HG02885 (cell line): Measurements from ENCODE around the gene FUT9.

ENCODE experiments used
- ATAC-seq: cut with Tn5 transposase; IDR thresholded peaks from one replicate; pipeline ENCODE4 v1.9.1; 2021; ENCODE audit warnings: mild to moderate bottlenecking; ENCODE audit not compliant: unreplicated experiment, poor library complexity

The FUT9 gene

DNA sequence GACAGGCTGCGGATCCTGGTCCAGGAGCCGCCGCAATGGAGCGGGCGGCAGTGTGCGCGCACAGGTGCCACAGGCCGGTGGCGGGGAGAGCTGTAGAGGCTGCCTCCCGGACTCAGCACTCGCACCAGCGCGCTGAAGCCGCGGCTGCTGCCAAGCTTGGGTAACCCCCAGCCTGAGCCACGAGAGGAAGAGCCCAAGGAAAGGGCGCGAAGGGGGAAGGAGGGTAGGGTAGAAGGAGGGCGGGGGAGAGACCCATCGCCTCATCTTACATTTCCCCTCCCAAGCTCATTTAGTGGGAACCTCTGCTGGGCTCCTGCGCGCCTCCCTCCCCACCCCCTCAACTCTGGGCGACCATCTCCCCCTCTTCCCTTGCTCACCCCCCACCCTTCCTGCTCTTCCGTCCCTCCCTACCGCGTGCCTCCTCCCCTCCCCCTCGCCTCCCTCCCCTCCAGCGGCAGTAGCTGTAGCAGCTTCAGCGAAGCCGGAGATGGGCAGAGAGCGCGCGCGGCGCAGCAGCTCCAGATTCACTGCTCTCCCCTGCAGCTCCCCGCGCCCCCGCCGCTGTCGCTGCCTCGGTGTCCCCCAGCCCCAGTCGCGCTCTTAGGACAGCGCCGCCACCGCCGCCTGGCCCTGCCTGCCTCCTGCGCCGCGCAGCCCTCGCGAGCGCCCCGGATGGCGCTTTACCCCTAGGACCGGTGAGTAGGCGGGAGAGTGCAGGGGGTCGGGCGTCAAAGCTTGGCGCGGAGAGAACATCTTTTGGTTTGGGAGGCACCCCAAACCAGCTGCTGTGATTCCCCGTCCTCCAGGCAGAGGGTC lies at the start of gene FUT9:
TSS of gene FUT9 (plus strand) at position 457 of the 816 bp plus-strand sequence. CDS start 187,182 bp downstream, outside the sequence.
- no peak for ATAC-seq

DNA sequence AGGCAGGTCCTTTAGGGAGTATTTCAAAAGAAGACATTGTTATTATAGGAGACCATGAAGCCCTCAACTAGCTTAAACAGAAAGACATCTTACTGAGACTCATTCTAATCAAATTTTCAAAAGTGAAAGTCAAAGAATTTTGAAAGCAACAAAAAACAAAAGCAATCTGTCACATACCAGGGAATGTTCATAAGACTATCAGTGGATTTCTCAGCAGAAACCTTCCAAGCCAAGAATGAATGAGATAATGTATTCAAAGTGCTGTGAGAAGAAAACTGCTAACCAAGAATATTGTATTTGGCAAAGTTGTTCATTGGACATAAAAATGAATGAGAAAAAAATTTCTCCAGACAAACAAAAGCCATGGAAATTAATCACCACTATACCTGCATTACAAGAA lies 48.2 kb upstream of the FUT9 start:
- ATAC-seq, result no peak

DNA sequence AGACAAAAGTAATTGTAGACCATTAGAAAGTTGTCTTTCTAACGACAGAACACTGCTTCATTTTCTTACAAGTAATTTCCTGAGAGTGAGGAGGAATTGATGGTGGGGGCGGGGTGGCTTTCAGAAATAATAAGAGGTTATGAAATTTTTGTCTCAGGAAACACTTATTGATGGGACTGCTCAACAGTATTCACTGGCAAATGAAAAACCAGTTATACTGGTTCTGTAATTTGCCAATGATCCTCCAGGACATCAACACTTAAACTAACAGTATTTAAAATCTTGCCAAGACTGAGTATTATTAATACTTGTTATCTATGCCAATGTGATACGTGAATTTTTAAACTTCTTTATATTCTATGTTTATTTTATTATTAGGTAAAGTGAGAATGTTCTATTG lies 41.8 kb upstream of the FUT9 start:
- no peak for ATAC-seq

DNA sequence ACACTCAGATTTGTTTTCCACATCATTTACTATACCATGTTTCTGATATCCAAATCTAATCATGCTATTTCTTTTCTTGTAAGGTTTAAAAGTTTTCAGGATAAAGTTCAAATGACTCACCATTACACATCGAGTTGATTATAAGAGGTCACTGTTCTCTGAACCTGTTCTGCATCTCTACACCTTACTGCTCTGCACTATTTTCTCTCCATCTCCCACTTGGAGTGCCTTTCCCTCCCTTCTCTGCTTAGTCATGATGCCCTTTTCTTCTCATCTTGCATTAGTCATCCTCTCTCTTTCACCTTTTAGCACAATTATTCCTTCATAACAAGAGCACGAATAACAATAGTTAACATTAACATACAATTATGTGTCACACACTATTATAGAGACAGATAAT lies 37.5 kb upstream of the FUT9 start:
- ATAC-seq, result no peak

DNA sequence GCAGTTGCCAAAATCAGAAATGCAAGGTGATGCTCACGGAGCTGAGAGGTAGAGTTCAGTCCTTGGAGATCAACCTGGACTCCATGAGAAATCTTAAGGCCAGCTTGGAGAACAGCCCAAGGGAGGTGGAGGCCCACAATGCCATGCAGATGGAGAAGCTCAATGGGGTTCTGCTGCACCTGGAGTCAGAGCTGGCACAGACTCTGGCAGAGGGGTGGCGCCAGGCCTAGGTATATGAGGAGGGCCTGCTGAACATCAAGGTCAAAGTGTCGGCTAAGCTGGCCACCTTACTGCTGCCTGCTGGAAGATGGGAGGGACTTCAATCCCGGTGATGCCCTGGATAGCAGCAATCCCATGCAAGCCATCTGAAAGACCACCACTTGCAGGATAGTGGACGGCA lies 23.9 kb upstream of the FUT9 start:
- no peak for ATAC-seq

DNA sequence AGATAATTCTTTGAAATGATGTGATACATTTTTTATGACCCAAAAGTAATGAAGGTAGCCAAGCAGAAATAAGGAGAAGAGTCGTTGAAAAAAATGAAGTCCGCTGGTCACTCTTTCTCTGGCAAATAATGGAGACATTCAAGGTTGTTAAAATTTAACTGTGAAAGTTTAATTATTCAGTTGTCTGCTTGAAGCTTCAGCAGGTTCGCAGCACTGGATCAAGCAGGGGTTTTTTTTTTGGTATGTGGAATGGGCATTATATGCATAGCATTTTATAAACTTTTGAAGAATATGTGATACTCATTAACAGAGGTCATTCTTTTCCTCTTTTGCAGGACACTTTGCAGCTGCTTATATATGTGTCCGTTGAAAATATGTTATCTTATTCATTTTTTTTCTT lies 21.6 kb upstream of the FUT9 start:
- no peak for ATAC-seq

DNA sequence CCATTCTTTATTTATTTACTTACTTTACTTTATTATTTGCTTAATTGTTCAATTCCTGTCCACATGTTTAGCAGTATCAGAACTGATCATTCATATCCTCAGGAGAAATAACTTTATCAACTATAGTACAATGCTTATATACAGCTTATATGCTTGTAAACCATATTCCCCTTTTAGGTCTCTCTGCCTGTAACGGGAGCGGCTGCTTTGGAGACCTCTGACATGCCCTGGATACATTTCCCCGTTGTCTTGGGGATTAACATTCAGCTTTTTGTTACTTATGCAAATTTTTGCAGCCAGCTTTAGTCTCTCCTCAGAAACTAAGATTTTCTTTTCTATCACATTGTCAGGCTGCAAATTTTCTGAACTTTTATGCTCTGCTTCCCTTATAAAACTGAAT lies 17.6 kb upstream of the FUT9 start:
- ATAC-seq, result no peak

DNA sequence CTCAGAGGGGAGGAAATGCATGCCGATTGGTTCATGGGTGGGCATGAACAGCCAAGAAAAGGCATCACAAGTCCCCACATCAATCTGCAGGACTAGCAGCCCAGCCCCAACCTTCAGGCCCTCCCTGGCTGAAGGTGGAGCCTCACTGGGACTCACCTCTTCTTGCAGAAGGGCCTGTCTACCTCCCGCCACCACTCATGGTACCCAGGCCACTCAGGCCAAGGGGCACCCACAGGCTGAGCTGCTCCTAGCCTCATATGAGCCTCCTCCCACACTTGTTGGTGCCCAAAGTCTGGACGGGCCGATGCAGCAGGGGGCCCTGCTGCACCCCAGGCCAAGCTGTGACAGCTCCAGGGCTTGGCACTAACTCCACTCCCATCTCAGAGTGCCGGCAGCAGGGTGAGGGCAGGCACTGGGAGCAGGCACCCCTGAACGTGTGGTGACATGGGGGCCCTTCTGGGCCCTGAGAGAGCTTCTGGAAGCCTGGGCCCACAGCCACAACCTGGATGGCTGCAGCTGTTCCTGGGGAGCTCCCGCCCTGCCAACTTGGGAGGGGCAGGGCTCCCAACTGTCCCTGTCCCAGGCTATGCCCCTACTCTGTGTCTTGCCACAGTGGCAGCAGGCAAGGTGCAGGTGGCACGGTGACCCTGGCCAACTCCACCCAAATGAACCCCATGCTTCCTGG lies 13.7 kb upstream of the FUT9 start:
- no peak for ATAC-seq

DNA sequence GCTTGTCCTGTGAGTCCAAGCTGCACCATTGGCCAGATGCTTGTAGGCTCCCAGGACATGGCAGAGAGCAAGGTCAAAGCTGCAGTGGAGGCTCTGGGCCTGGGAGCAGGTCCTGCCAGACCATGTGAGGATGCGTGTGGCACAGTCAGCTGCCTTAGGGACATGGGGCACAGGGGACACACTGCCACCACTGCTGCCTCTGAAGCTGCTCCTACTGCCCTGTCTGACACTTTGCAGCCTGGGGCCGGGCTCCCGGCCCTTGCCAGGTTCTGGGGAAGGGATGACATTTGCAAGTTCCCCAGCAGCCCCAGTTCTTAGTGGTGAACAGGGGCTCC lies 13.2 kb upstream of the FUT9 start:
- no peak for ATAC-seq

DNA sequence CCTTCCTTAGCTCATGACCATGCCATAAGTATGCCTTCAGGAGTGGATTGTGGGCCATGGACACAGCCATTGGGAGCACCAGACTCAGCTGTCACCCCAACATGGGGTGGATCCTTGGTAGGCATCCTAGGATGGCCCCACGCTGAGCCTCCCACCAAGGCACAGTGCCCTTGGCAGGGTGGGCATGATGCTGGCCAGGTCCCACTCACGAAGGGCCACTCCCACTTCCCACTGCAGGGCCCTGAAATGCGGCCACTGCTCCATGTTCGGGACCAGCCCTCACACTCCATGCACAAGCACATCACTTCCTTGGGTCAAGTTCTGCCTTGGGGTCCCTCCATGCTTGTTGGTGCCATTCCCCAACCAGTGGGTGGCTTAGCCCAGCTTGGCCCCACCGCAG lies 12.9 kb upstream of the FUT9 start:
- ATAC-seq, result no peak

DNA sequence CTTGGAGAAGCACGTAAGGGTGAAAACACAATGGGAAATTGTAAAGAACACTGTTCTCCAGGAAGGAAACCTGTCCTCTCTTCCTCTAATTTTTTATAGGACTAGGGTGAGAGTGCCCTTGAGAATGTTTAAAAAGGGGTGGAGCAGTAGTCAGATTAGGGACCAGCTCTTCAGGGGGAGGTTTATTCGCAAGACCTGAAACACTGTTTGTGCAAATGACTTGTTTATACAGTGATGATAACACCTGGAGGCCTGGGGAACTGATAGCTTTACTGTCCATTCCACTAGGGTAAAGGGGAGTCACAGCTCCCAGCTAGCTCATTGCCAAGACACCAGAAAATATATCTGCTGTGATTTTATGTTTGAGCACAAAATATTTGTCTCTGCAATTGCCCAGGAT lies 8.1 kb upstream of the FUT9 start:
- ATAC-seq, result no peak

DNA sequence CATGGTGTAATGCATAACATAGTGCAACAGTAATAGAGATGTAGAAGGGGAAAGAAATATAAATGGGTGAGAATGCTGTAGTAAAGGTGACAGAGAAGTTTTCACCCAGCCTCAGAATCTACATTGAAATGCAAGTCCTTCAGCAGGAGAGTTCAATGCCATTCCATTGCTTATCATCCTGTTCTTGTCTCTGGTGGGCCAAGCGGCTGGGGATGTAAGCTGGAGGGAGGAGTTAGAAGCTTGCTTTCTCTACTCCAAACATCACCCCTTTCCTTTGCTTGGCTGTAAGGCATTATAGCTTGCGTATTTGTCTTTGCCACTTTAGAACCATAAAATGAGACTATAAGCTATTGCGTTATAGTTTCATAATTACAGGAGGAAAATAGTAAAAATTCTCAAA lies 2.2 kb upstream of the FUT9 start:
- no peak for ATAC-seq

DNA sequence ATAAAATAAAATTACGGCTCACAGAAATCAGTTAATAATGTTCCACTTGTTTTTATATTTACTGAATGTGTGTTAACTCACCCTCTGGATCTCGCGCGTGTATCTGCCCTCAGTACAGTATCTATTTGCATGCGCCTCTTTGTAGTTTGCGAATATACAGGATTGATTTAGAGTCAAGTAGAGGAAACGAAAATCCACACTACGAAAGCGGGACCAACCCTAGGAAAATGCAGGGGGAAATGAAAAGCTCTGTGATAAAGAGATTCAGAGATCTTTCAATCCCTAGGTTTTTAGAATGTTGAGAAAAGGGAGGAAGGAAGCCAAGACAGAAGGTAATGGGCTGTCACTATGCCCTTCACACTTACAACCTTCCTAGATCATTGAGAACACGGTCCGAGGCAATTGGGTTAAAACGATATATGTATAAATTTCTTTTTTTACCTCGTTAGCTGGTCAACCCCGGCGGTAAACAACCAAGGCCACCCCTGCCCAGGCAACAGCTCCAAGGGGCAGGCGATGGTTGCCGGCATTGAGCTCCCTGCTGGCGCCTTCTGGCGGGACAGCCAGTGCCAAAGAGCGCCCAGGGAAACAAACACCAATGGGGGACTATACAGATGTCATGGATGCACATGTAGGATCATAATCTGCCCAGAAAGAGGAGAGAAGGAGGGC lies 792 bp upstream of the FUT9 start:
- ATAC-seq, result no peak

DNA sequence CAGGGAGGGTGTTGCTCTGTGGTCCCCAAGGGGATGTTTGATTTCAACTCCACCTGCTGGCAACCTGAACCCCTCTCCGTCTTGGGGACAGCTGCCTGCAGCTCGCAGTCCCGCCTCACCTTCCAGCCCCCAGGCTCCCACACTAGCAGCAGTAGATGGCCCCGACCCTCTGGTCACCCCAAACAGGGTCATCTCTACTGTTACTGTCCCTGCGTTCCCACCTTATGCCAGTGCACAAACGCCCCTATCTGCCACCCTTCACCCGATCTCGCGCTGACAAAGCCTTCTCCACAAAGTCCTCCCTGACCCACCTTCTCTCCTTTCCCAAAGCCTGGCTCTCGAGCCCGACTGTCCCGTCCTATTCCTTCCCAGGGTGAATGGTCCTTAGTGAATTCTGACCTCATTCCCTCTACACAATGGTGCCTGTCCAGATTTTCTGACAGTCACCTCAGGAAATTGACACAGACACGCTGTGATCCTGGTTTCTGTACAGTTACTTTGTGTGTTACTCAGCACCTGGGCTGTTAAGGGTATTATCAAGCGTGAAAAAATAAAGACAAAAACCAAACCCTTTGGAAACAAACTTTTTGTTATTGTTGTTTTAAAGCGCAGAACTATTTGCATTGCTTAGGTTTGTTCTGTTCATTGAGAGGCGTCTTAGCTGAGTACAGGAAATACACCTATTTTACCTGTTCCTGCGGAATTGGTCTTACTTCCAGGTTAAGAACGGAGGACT lies 728 bp downstream of the FUT9 start:
- no peak for ATAC-seq

DNA sequence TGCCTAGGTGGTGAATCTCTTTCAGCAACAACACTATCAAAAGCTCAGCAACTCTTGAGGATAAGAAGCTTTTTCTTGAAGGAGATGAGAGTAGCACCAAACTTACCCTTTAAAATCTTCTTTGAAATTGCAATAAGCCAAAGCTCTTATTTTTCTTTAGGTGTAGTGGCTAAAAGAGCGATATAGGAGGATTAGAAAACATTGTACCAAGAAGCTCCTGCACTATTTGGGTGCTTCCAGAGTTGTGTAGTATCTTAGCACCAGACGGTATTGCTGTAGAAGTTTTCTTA lies 1.2 kb downstream of the FUT9 start:
- no peak for ATAC-seq

DNA sequence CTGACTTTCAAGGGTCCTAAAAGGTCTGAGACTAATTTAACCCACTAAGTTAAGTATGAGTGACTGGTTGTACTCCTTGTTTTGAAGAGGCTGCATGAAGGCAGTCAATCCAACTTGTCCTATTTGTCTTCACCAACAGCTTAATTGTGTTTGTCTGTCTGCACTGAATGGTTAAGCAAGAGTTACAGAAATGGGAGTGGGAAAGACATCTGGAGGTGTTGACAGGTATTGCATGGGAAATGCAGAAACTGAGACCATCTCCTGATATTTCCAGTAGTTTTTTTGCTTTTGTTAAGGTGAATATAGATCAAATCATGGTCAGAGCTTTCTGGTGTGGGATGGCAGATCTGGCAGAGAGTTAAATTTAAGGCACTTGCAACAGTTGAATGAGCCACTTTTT lies 6.5 kb downstream of the FUT9 start:
- ATAC-seq, result no peak

DNA sequence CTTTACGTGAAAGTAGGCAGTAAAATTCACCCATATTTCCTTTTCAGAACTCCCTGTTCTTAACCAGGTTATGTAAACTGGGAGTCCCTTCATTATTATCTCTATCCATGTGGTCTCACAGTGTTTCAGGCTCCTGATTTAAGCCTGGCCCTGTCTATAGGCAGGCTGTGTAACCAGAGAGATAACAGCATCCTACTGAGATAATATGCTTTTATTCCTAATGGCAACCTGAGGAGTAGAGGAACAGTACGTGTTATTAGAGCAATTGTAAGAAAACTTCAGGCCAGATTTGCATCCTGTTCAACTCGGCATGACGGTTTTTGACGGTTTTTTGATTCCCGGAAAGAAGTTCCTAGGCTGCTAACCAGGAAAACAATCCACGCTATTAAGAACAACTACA lies 16.9 kb downstream of the FUT9 start:
- ATAC-seq, result no peak

DNA sequence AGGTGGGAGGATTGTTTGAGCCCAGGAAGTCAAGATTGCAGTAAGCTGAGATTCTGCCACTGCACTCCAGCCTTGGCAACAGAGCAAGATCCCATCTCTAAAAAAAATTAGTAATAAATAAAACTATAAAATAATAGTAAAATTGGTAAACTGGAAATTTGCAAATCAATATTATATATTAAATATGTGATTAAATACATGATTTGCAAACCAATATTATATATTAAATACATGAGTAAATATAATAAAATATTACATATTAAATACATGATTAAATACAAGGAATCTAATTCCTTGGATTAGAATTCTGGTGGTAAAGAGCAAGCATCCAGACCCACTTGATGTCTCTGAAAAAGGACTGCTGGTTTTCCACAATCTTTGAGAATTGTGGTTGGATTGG lies 35.8 kb downstream of the FUT9 start:
- no peak for ATAC-seq

DNA sequence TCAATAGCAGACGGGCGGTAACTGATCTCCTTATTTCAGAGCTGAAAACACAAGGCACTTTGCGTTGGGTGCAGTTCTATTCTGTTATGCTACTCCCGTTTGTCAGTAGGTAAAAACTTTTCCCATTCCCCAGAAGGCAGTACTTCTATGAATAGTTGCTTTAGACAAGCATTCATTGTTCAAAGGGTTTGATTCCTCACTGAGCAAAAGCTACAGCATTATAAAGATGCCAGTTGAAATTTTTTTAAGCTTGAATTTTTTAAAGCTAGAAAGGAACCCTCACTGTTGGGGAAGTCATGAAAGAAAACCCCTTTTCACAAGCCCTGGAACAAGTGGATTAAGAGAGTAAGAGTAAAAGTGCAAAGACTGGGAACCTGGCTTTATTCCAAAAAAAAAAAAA lies 42.3 kb downstream of the FUT9 start:
- ATAC-seq, result no peak

DNA sequence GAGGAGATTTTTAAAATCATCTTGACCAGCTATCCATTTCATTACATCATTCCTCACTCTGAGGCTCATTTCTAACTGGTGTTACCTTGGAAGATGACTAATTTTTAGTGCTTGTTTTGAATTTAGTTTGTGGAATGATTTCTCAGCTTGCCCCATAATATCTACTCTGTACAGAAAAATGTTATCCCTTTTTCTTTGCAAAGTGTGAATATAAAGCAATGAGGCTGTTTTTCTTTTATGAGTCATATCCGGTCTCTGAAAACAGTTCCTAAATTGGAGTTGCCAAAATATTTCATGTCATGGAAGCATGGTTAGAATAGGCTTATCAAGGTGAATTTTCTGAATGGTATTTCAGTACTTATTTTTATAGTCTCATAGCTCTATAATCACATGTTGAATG lies 43.8 kb downstream of the FUT9 start:
- ATAC-seq, result no peak

DNA sequence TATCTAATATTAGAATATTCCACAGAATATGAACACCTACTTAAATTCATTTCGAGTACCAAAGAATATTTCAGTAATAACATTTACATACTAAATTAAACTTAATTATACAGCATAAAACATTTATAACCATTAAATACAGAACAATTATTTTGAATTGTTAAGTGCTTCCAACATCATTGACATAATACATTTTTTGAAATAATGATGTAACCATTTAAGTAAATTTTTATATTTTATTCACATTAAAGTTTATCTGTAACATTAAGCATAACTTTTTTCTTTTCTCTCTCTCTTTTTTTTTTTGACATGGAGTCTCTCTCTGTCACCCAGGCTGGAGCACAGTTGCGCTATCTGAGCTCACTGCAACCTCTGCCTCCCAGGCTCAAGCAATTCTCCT lies 44.5 kb downstream of the FUT9 start:
- ATAC-seq, result no peak
